Right atrium auricular region (tissue), 2 donors: ENCODE measurements around the gene CEMIP. TPM values are rescaled to one million over a fixed set of nuclear protein-coding genes. Genes with fewer than 3 reads are reported as not detected.

Experiments
- DNase-seq: peaks from one replicate; pipeline ENCODE4 v3.0.0-alpha.2; 2019; ENCODE audit warnings: low spot score
- H3K27ac ChIP-seq, 2 donors: fragments of 200-600 bp; sonication (generic); 1 replicate in 1 of 2; 2 replicates in 1 of 2; pipeline ENCODE4 v1.5.1; 2016 to 2019
- H3K27me3 ChIP-seq, 2 donors: fragments of 200-600 bp; sonication (generic); one replicate each; pipeline versions ENCODE4 v1.5.1 to v1.6.0; 2017 to 2019
- H3K36me3 ChIP-seq: fragments of 200-600 bp; sonication (generic); one replicate; pipeline ENCODE4 v1.5.1; 2016
- H3K4me1 ChIP-seq, 2 donors: fragments of 200-600 bp; sonication (generic); one replicate each; pipeline versions ENCODE4 v1.5.1 to v1.6.0; 2017 to 2019
- H3K4me3 ChIP-seq, 2 donors: fragments of 200-600 bp; sonication (generic); 1 replicate in 1 of 2; 2 replicates in 1 of 2; pipeline ENCODE4 v1.5.1; 2017 to 2019; ENCODE audit warnings: mild to moderate bottlenecking in 1 of 2, moderate library complexity in 1 of 2
- H3K9me3 ChIP-seq, 2 donors: fragments of 200-600 bp; sonication (generic); one replicate each; pipeline ENCODE4 v1.5.1; 2019
- CTCF ChIP-seq, 2 donors: fragments of 200-600 bp; sonication (generic); IDR thresholded peaks; one replicate each; pipeline ENCODE4 v1.5.1; 2019; ENCODE audit warnings: antibody characterized with exemption in 2 of 2
- total RNA-seq, 2 donors: library from RNA; depleted of rRNA; stranded (reverse); fragments of >200 nt; gene quantifications; one replicate each; pipeline ENCODE4 v1.1.0, GENCODE V29; 2016

The CEMIP gene
- total RNA-seq, 2 donors from 2014 or later: 0.22 to 2.9 TPM

GRCh38 chr15:80871858-80872257 is 92.7 kb downstream of the CEMIP start:
- Histone ChIP-seq H3K27me3 (no peaks in the 10 kb centered on the region), H3K27ac (no peak overlapping the region), H3K9me3 (no peaks in the 10 kb centered on the region), H3K4me3 (no peak overlapping the region), H3K4me1 (peaks cover 0 to 19% of the 10 kb centered on the region in 2 donors), H3K36me3 (no peaks in the 10 kb centered on the region)
- TF ChIP-seq CTCF (IDR thresholded peaks at IDR 0.05): no peak
- DNase-seq: no peak

- H3K4me1 ChIP-seq: peaks cover 0 to 19% of the 10 kb centered on the region in 2 donors
- no peak for TF ChIP-seq CTCF (IDR thresholded peaks at IDR 0.05)
Observed at GRCh38 chr15:80873366-80873952, 94.3 kb downstream of the CEMIP start.

GRCh38 chr15:80875568-80876347 is 96.6 kb downstream of the CEMIP start:
- Histone ChIP-seq H3K4me3 (no peak overlapping the region), H3K36me3 (no peaks in the 10 kb centered on the region), H3K27me3 (no peaks in the 10 kb centered on the region), H3K4me1 (peaks cover 0 to 12% of the 10 kb centered on the region in 2 donors), H3K27ac (no peak overlapping the region), H3K9me3 (no peaks in the 10 kb centered on the region)
- TF ChIP-seq CTCF (IDR thresholded peaks at IDR 0.05): no peak
- peak; percentile 77 for DNase-seq

More at GRCh38 chr15:80873366-80873952, 94.3 kb downstream of the CEMIP start:
- no peak overlapping the region for H3K27ac ChIP-seq
- H3K9me3 ChIP-seq: no peaks in the 10 kb centered on the region
- no peaks in the 10 kb centered on the region for H3K36me3 ChIP-seq
- no peak overlapping the region for H3K4me3 ChIP-seq
- DNase-seq: no peak
- H3K27me3 ChIP-seq: no peaks in the 10 kb centered on the region

- Histone ChIP-seq H3K36me3 (no peaks in the 10 kb centered on the region), H3K4me1 (peaks cover 0 to 9% of the 10 kb centered on the region in 2 donors), H3K4me3 (no peak overlapping the region), H3K27ac (no peak overlapping the region), H3K27me3 (no peaks in the 10 kb centered on the region), H3K9me3 (no peaks in the 10 kb centered on the region)
- no peak for DNase-seq
- TF ChIP-seq CTCF (IDR thresholded peaks at IDR 0.05): no peak
Observed at GRCh38 chr15:80876348-80876674, 97.1 kb downstream of the CEMIP start.

GRCh38 chr15:80878242-80878866 is 99.2 kb downstream of the CEMIP start:
- no peaks in the 10 kb centered on the region for H3K27me3 ChIP-seq
- H3K4me3 ChIP-seq: no peak overlapping the region
- no peak overlapping the region for H3K27ac ChIP-seq
- no peaks in the 10 kb centered on the region for H3K9me3 ChIP-seq
- H3K36me3 ChIP-seq: no peaks in the 10 kb centered on the region
- DNase-seq: no peak
- H3K4me1 ChIP-seq: peaks cover 0 to 9% of the 10 kb centered on the region in 2 donors
- TF ChIP-seq CTCF (IDR thresholded peaks at IDR 0.05): no peak
